Hepatocyte (in vitro differentiated cells): ENCODE data around the gene OR56B1. TPM values are rescaled to one million over a fixed set of nuclear protein-coding genes. Genes with fewer than 3 reads are reported as not detected.
"Not testable (repeated sequence)": the region's sequence is repeated elsewhere in the genome, so short reads cannot be mapped to it uniquely, and the experiment has no call there.

Source experiments
- DNase-seq: peaks from one replicate; pipeline ENCODE4 v3.0.0-alpha.2; 2016; ENCODE audit warnings: low spot score
- H2AFZ ChIP-seq: fragments of 200-600 bp; sonication (generic); 2 replicates; pipeline ENCODE4 v1.6.0; 2016; ENCODE audit warnings: antibody characterized with exemption, mild to moderate bottlenecking
- H3K27ac ChIP-seq: fragments of 200-600 bp; sonication (generic); 2 replicates; pipeline ENCODE4 v1.5.1; 2016; ENCODE audit warnings: mild to moderate bottlenecking
- H3K27me3 ChIP-seq: fragments of 200-600 bp; sonication (generic); 2 replicates; pipeline ENCODE4 v1.6.1; 2016
- H3K36me3 ChIP-seq: fragments of 200-600 bp; sonication (generic); replicated peaks from 2 replicates; pipeline ENCODE4 v1.5.1; 2016; ENCODE audit warnings: low read depth; ENCODE audit not compliant: insufficient read depth
- H3K4me1 ChIP-seq: fragments of 200-600 bp; sonication (generic); 2 replicates; pipeline ENCODE4 v1.5.1; 2016; ENCODE audit warnings: mild to moderate bottlenecking, moderate library complexity; ENCODE audit not compliant: insufficient read depth
- H3K4me2 ChIP-seq: fragments of 200-600 bp; sonication (generic); 2 replicates; pipeline ENCODE4 v1.6.0; 2016
- H3K4me3 ChIP-seq: fragments of 200-600 bp; sonication (generic); 2 replicates; pipeline ENCODE4 v1.5.1; 2016; ENCODE audit warnings: mild to moderate bottlenecking
- H3K79me2 ChIP-seq: fragments of 200-600 bp; sonication (generic); 2 replicates; pipeline ENCODE4 v1.6.0; 2017; ENCODE audit warnings: mild to moderate bottlenecking
- H3K9me2 ChIP-seq: fragments of 200-600 bp; sonication (generic); replicated peaks from 2 replicates; pipeline ENCODE4 v1.6.0; 2017; ENCODE audit warnings: mild to moderate bottlenecking; ENCODE audit not compliant: insufficient read depth
- H3K9me3 ChIP-seq: fragments of 200-600 bp; sonication (generic); 2 replicates; pipeline ENCODE4 v1.5.1; 2016; ENCODE audit warnings: low read depth, mild to moderate bottlenecking
- H4K20me1 ChIP-seq: fragments of 200-600 bp; sonication (generic); 2 replicates; pipeline ENCODE4 v1.6.0; 2016; ENCODE audit warnings: mild to moderate bottlenecking; ENCODE audit not compliant: insufficient read depth, poor library complexity, severe bottlenecking
- EZH2 ChIP-seq: fragments of 200-600 bp; sonication (generic); IDR thresholded peaks from 2 replicates; pipeline ENCODE4 v1.6.1; 2016; ENCODE audit warnings: antibody characterized with exemption, mild to moderate bottlenecking, borderline replicate concordance
- EZH2phosphoT487 ChIP-seq: fragments of 200-600 bp; sonication (generic); IDR thresholded peaks from one replicate; pipeline ENCODE4 v1.6.1; 2018; ENCODE audit warnings: antibody characterized with exemption, mild to moderate bottlenecking, low read depth, moderate library complexity; ENCODE audit not compliant: unreplicated experiment, severe bottlenecking
- WGBS: methylation state at CpG from one replicate; pipeline ENCODE4 v1.1.6; 2016; ENCODE audit warnings: low lambda C conversion rate; ENCODE audit errors: missing lambda C conversion rate; 5-methylcytosine and 5-hydroxymethylcytosine counted together
- polyA plus RNA-seq: library from polyadenylated mRNA; unstranded; fragments of >200 nt; fragmentation: Nextera tagmentation; extraction: Ambion mirVana; gene quantifications from 2 replicates; pipeline ENCODE4 v1.2.1, GENCODE V29; 2016
- total RNA-seq: library from RNA; depleted of rRNA; stranded (reverse); fragments of >200 nt; gene quantifications from 2 replicates; pipeline ENCODE4 v1.2.3, GENCODE V29; 2014
- TF ChIP-seq, protein P1 (sequence below): fragments of 200-600 bp; sonication (generic); IDR thresholded peaks from 2 replicates; pipeline ENCODE4 v1.5.1; 2016; ENCODE audit warnings: antibody characterized with exemption, mild to moderate bottlenecking; ENCODE audit not compliant: poor library complexity

The OR56B1 gene
- total and polyA plus RNA-seq, 2 experiments from 2014 or later, result not detected

DNA sequence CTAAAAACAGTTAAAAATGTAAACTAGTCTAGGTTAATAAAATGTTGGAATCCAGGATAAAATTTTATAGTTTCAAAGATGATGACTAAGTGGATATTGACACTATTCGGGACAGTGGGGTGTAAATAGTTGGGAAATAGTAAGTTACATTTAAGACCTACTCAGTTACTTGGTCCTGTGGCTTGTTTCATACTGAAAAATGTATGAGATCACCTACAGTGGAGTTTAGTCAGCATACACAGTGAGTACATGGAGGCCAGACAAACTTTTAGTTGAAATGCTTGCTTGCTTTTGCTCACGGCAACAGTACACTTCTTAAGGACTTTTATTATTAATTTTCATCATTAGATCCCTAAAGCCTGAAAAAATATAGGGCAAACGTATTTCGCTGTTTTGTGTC lies 30.6 kb upstream of the OR56B1 start:
- no peaks in the 10 kb centered on the region for H3K79me2 ChIP-seq
- H3K9me3 ChIP-seq, result no peaks in the 10 kb centered on the region
- H3K4me1 ChIP-seq, result no peaks in the 10 kb centered on the region
- no peak overlapping the region for H3K4me2 ChIP-seq
- no peaks in the 10 kb centered on the region for H3K9me2 ChIP-seq
- H3K27ac ChIP-seq, result no peak overlapping the region
- no peak overlapping the region for H3K4me3 ChIP-seq
- TF ChIP-seq EZH2 (no peak), EZH2phosphoT487 (no peak)
- TF ChIP-seq, protein P1, sequence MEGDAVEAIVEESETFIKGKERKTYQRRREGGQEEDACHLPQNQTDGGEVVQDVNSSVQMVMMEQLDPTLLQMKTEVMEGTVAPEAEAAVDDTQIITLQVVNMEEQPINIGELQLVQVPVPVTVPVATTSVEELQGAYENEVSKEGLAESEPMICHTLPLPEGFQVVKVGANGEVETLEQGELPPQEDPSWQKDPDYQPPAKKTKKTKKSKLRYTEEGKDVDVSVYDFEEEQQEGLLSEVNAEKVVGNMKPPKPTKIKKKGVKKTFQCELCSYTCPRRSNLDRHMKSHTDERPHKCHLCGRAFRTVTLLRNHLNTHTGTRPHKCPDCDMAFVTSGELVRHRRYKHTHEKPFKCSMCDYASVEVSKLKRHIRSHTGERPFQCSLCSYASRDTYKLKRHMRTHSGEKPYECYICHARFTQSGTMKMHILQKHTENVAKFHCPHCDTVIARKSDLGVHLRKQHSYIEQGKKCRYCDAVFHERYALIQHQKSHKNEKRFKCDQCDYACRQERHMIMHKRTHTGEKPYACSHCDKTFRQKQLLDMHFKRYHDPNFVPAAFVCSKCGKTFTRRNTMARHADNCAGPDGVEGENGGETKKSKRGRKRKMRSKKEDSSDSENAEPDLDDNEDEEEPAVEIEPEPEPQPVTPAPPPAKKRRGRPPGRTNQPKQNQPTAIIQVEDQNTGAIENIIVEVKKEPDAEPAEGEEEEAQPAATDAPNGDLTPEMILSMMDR, result no peak
- H4K20me1 ChIP-seq, result no peaks in the 10 kb centered on the region
- no peak overlapping the region for H2AFZ ChIP-seq
- no peaks in the 10 kb centered on the region for H3K27me3 ChIP-seq
- DNase-seq, result no peak
- WGBS, result 94% methylated on average over 4 of the region's 4 CpGs
- H3K36me3 ChIP-seq, result no peaks in the 10 kb centered on the region

DNA sequence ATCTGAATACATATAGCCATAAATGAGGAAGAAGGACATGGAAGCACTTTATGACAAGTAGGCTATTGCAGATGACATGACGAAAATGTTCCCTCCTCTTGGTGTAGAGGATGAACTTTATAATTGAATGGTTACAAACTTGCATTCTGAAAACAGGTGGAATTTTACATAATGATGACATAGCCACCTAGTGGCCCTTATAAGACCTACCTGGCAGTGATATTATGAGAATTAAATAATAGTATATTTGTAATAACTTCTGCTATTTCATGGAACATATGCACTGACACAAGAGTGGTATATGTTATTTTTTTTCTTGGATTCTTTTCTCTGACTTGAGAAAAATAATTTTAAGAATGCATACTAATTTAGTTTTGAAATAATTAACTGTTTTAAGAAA lies 23.7 kb upstream of the OR56B1 start:
- 85% methylated on average over 1 of the region's 1 CpG for WGBS
- no peak overlapping the region for H3K4me3 ChIP-seq
- no peaks in the 10 kb centered on the region for H3K79me2 ChIP-seq

DNA sequence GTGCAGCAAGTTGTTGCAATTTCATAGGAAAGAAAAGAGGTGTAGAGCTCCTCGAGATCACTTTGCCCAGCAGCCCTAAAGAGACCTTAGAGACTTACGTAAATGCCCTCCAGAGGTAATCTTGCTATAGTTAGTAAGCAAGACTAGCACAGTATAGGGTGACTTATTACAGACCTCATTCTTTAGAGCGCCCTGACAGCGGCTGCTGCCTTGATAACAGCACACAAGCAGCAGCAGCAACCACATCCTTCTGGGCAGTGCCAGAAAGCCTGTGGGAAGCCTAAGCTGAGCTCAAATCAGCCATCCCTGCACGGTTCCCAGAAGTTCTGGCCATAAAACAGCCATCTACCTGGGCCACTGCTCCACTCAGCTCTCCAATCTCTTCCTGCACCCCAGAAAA lies 22.6 kb upstream of the OR56B1 start:
- TF ChIP-seq EZH2 (no peak), EZH2phosphoT487 (no peak)
- TF ChIP-seq, protein P1, result no peak
- no peak for DNase-seq
- WGBS, result 71% methylated on average over 5 of the region's 5 CpGs
- no peaks in the 10 kb centered on the region for H3K36me3 ChIP-seq
- H3K4me2 ChIP-seq, result no peak overlapping the region
- H3K9me2 ChIP-seq, result no peaks in the 10 kb centered on the region
- H2AFZ ChIP-seq, result no peak overlapping the region
- H3K27ac ChIP-seq, result no peak overlapping the region
- no peaks in the 10 kb centered on the region for H3K9me3 ChIP-seq
- H3K4me1 ChIP-seq, result no peaks in the 10 kb centered on the region
- H4K20me1 ChIP-seq, result no peaks in the 10 kb centered on the region
- no peaks in the 10 kb centered on the region for H3K79me2 ChIP-seq
- H3K4me3 ChIP-seq, result no peak overlapping the region
- H3K27me3 ChIP-seq, result no peaks in the 10 kb centered on the region

More for the DNA sequence above, 23.7 kb upstream of the OR56B1 start:
- Histone ChIP-seq H3K9me2 (no peaks in the 10 kb centered on the region), H3K4me2 (no peak overlapping the region), H3K27ac (no peak overlapping the region), H3K36me3 (no peaks in the 10 kb centered on the region), H4K20me1 (no peaks in the 10 kb centered on the region), H2AFZ (no peak overlapping the region), H3K9me3 (no peaks in the 10 kb centered on the region), H3K4me1 (no peaks in the 10 kb centered on the region), H3K27me3 (no peaks in the 10 kb centered on the region)
- TF ChIP-seq EZH2phosphoT487 (no peak), EZH2 (no peak)
- TF ChIP-seq, protein P1, result peak; percentile 32
- DNase-seq, result no peak

GRCh38 chr11:5716518-5716917 lies 19.7 kb upstream of the OR56B1 start:
- not testable (repeated sequence) for H3K79me2 ChIP-seq, H3K9me2 ChIP-seq, H3K36me3 ChIP-seq, H4K20me1 ChIP-seq, H3K4me2 ChIP-seq, H3K27me3 ChIP-seq, H3K9me3 ChIP-seq, H3K27ac ChIP-seq, H3K4me1 ChIP-seq, DNase-seq, H3K4me3 ChIP-seq, H2AFZ ChIP-seq
- 95% methylated on average over 1 of the region's 1 CpG for WGBS
